SH-SY5Y (cell line): ENCODE data around the gene NFASC.
A peak's percentile ranks its signal among the peaks of the same experiment; 100 is the strongest.

Experiments
- GATA2 ChIP-seq: IDR thresholded peaks from 2 replicates; pipeline ENCODE4 v1.6.1; 2011; ENCODE audit warnings: mild to moderate bottlenecking, low read depth, low read length
- GATA3 ChIP-seq: IDR thresholded peaks from 2 replicates; pipeline ENCODE4 v1.6.1; 2011; ENCODE audit warnings: low read depth, mild to moderate bottlenecking, low read length, moderate library complexity

DNA sequence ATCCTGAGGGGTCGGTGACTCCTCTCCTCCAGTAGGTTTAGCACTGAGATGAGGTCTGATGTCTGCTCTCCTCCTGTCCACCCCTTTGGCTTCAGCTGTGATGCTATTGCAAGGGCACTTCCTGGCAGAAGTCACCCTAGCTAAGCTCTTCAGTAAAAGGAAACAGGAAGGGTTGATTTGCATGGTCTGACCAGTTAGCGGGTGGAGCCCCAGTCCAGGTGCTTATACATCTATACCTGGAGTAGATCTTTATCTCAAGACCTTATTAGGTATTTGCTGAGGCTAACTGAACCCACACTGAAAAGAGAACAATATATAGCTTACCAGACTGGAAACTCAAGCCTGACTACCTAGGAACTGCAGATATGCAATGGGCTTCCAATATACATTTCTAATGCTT is 28.9 kb upstream of the NFASC start:
- TF ChIP-seq GATA2 (0 out of 2 replicates have a peak, but pooled peaks have one; percentile 9), GATA3 (no peak)
